ENCODE measurements around the gene MSLN. TPM values are rescaled to one million over a fixed set of nuclear protein-coding genes. Genes with fewer than 3 reads are reported as not detected.
"Not testable (repeated sequence)": the region's sequence is repeated elsewhere in the genome, so short reads cannot be mapped to it uniquely, and the experiment has no call there.

The MSLN gene
- total RNA-seq, 4 donors from 2014 or later, result 0.31 to 7.3 (median 0.49) TPM; not detected in 1

DNA sequence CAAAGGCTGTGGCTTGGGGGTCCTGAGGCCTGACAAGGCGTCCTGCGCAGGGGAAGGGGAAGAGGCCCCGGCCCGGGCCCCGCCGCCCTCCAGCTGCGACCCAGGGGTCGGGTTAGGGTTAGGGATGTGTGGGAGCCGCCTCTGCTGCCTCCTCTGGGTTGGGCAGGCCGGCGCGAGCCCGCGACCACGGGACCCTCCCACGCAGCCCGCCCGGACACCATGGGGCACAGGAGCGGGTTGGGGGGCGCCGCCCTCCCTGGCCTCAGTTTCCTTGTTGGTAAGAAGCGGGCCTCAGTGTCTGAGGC, 20.1 kb upstream of the MSLN start:
- no CpG with 5 or more reads among the region's 22 CpGs for WGBS
- no peak for DNase-seq (ENCODE audit: low spot score in 2 of 2)
- H3K4me3 ChIP-seq, result peak overlapping the region; percentile 93
- H3K36me3 ChIP-seq, result peaks cover 28% of the 10 kb centered on the region
- peaks cover 23% of the 10 kb centered on the region for H3K4me1 ChIP-seq
- H3K27ac ChIP-seq, result peak overlapping the region; percentile 16
- no peaks in the 10 kb centered on the region for H3K9me3 ChIP-seq
- peaks cover 3% of the 10 kb centered on the region for H3K27me3 ChIP-seq
- TF ChIP-seq EP300 (IDR thresholded peaks at IDR 0.05) (no peak), POLR2A (IDR thresholded peaks at IDR 0.05) (no peak), POLR2AphosphoS5 (IDR thresholded peaks at IDR 0.05) (no peak)
- TF ChIP-seq, protein P1, sequence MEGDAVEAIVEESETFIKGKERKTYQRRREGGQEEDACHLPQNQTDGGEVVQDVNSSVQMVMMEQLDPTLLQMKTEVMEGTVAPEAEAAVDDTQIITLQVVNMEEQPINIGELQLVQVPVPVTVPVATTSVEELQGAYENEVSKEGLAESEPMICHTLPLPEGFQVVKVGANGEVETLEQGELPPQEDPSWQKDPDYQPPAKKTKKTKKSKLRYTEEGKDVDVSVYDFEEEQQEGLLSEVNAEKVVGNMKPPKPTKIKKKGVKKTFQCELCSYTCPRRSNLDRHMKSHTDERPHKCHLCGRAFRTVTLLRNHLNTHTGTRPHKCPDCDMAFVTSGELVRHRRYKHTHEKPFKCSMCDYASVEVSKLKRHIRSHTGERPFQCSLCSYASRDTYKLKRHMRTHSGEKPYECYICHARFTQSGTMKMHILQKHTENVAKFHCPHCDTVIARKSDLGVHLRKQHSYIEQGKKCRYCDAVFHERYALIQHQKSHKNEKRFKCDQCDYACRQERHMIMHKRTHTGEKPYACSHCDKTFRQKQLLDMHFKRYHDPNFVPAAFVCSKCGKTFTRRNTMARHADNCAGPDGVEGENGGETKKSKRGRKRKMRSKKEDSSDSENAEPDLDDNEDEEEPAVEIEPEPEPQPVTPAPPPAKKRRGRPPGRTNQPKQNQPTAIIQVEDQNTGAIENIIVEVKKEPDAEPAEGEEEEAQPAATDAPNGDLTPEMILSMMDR (IDR thresholded peaks at IDR 0.05), result no peak

DNA sequence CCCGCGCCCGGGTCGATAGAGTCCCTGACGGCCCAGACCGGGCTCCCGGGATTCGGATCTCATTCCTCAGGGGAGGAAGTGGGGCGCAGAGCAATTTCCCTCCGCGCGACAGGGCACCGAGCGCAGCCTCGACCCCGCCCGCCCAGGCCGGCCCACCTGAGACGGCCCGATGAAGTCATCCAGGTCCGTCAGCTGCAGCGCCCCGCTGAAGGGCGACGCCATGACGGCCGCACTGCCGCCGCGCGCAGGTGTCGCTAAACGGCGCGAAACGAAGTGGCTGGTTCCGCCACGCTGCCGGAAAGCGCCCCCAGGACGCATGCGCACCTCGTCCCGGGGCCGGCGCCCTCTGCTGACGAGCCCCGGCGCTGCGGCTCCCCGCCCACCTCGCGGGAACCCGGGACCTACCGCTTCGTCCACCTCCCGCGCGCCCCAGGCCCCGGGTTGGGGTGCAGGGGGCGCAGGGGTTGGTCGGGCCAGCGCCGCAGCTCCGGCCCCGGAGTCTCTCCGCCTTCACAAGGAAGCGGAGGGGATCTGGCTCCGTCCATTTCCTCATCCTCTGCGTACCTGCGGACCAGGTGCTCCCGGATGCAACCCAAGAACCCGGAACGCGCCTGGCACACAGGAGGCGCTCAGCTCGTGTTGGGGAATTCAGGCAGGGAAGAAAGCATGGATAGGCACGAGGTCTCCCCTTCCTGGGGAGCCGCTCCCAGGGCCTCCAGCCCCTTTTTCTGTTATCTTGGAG, 19.6 kb upstream of the MSLN start, which contains the start of gene CIAO3:
TSS of gene CIAO3 (minus strand) at position 234 of the 742 bp plus-strand sequence. CDS start at position 222, 12 bp downstream.
- under 1% methylated on average over 44 of the region's 79 CpGs for WGBS
- peak within 1 kb of the TSS; percentile 93 for H3K4me3 ChIP-seq
- TF ChIP-seq, protein P1 (IDR thresholded peaks at IDR 0.05), result peak; percentile 90 to 98
- no peak for TF ChIP-seq POLR2A (IDR thresholded peaks at IDR 0.05)
- TF ChIP-seq POLR2AphosphoS5 (IDR thresholded peaks at IDR 0.05), result peak; percentile 55 to 100 (median 83)
- no peak for TF ChIP-seq EP300 (IDR thresholded peaks at IDR 0.05)
- peaks cover 3% of the 10 kb centered on the region for H3K27me3 ChIP-seq
- no peaks in the 10 kb centered on the region for H3K9me3 ChIP-seq
- H3K36me3 ChIP-seq, result peaks cover 22% of the 10 kb centered on the region
- H3K4me1 ChIP-seq, result peaks cover 23% of the 10 kb centered on the region
- DNase-seq (ENCODE audit: low spot score in 2 of 2), result peak; percentile 92 to 95
- H3K27ac ChIP-seq, result peak within 1 kb of the TSS; percentile 16

DNA sequence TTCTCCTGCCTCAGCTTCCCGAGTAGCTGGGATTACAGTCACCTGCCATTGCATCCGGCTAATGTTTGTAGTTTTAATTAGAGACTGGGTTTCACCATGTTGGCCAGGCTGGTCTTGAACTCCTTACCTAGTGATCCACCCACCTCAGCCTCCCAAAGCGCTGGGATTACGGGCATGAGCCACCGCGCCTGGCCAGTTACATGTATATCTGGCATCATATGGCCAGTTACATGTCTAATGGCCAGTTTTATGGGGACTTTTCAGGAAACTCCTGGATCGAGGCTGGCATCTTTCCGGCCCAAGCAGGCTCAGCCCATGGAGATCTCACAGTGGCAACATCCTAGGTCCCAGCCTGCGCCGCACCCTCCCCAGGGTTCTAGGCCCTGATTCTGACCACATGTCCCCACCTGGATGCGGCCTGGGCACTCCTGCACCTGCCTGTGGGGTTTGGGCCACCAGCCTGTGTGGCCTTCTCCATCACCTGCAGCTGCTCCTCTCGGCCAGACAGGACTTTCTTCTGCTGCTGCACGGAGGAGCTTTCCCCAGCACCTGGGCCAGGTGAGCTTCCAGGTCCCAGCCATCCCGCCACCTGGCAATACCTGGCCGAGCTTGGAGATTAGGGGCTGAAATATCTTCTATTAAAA, 18.4 kb upstream of the MSLN start:
- Histone ChIP-seq H3K4me1 (peaks cover 23% of the 10 kb centered on the region), H3K36me3 (peaks cover 11% of the 10 kb centered on the region), H3K9me3 (no peaks in the 10 kb centered on the region), H3K4me3 (no peak overlapping the region), H3K27me3 (peaks cover 3% of the 10 kb centered on the region), H3K27ac (no peak overlapping the region)
- no peak for DNase-seq (ENCODE audit: low spot score in 2 of 2)
- 87% methylated on average over 12 of the region's 15 CpGs for WGBS
- TF ChIP-seq POLR2A (IDR thresholded peaks at IDR 0.05) (no peak), EP300 (IDR thresholded peaks at IDR 0.05) (no peak)

DNA sequence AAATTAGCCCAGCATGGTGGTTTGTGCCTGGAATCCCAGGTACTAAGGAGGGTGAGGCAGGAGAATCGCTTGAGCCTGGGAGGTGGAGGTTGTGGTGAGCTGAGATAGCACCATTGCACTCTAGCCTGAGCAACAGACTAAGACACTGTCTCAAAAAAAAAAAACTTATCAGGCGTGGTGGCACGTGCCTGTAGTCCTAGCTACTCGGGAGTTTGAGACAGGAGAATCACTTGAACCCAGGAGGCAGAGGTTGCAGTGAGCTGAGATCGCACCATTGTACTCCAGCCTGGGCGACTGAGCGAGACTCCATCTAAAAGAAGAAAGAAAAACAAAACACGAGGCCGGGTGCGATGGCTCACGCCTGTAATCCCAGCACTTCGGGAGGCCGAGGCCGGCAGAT, 17.6 kb upstream of the MSLN start:
- H3K4me1 ChIP-seq, result peaks cover 21% of the 10 kb centered on the region
- not testable (repeated sequence) for H3K36me3 ChIP-seq; H3K4me3 ChIP-seq; DNase-seq (ENCODE audit: low spot score in 2 of 2); H3K27ac ChIP-seq; H3K9me3 ChIP-seq; H3K27me3 ChIP-seq
- WGBS, result 87% methylated on average over 14 of the region's 14 CpGs

DNA sequence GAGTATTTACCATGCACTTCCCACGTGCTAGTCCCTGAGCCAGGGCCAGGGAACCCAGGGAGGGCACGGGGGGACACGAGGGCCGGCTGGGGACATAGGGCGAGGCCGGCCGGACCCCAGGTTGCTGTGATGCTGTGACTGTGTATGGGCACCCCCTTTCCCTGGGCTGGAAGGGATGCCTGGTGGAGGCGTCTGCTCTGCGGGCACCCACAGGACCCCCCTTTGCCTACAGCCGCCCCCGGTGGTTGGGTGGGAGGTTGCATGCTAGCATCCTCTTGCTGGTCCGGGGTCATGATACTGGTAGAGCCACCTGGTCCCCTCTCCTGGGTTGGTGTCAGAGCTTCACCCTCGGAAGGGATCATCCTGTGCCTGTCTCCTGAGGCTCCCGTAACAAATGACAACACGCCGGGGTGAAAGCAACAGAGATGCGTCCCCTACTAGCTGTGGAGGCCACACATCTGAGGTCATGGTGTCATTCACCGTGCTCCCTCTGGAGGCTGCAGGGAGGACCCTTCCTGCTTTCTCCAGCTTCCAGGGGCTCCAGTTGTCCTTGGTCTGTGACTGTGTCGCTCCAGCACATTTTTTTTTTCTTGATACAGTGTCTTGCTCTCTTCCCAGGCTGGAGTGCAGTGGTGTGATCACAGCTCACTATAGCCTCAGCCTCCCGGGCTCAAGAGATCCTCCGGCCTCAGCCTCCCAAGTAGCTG, 16.6 kb upstream of the MSLN start:
- WGBS, result 81% methylated on average over 11 of the region's 21 CpGs
- Histone ChIP-seq H3K27ac (no peak overlapping the region), H3K4me1 (peaks cover 18% of the 10 kb centered on the region), H3K9me3 (no peaks in the 10 kb centered on the region), H3K4me3 (no peak overlapping the region), H3K36me3 (no peaks in the 10 kb centered on the region), H3K27me3 (peaks cover 3% of the 10 kb centered on the region)
- TF ChIP-seq, protein P1 (IDR thresholded peaks at IDR 0.05), result no peak
- no peak for TF ChIP-seq POLR2AphosphoS5 (IDR thresholded peaks at IDR 0.05)
- no peak for TF ChIP-seq EP300 (IDR thresholded peaks at IDR 0.05)
- TF ChIP-seq POLR2A (IDR thresholded peaks at IDR 0.05), result no peak
- DNase-seq (ENCODE audit: low spot score in 2 of 2), result no peak

DNA sequence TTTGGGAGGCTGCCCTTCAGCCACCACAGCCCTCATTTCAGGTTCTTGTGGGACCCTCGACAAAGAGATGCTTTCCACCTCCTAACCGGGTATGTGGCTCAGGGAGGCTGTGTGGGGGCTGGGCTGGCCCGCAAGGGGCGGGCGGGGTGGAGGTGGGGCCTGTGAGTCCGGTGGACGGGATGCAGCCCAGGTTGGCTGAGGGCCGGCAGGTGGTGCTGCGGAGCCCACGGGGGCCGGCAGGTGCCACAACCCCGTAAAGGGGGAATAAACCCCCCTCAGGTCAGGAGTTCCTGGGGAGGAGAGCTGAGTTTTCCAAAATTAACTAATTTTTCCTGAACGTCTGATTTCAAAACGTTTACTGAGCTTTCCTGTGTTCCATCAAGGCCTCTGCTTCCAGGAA, 14.8 kb upstream of the MSLN start:
- H3K36me3 ChIP-seq, result no peaks in the 10 kb centered on the region
- DNase-seq (ENCODE audit: low spot score in 2 of 2), result no peak
- TF ChIP-seq POLR2A (IDR thresholded peaks at IDR 0.05) (no peak), EP300 (IDR thresholded peaks at IDR 0.05) (no peak), POLR2AphosphoS5 (IDR thresholded peaks at IDR 0.05) (no peak)
- TF ChIP-seq, protein P1 (IDR thresholded peaks at IDR 0.05), result no peak
- no peak overlapping the region for H3K27ac ChIP-seq
- WGBS, result 5% methylated on average over 14 of the region's 14 CpGs
- H3K4me3 ChIP-seq, result no peak overlapping the region
- no peaks in the 10 kb centered on the region for H3K9me3 ChIP-seq
- peaks cover 3% of the 10 kb centered on the region for H3K27me3 ChIP-seq
- H3K4me1 ChIP-seq, result peaks cover 5% of the 10 kb centered on the region
